OCI-LY7 (cell line): ENCODE results near the gene REM1.

Experiments used
- CTCF ChIP-seq: fragments of 200-600 bp; sonication (generic); conservative IDR thresholded peaks from 2 replicates; pipeline ENCODE4 v1.5.1; 2014; ENCODE audit warnings: mild to moderate bottlenecking, antibody characterized with exemption, low read length, moderate library complexity, mixed read lengths
- EZH2phosphoT487 ChIP-seq: fragments of 200-600 bp; sonication (generic); IDR thresholded peaks from 2 replicates; pipeline ENCODE4 v1.6.1; 2018; ENCODE audit warnings: low read depth, borderline replicate concordance, mild to moderate bottlenecking, mixed run types, antibody characterized with exemption, low read length, moderate library complexity, mixed read lengths

- TF ChIP-seq CTCF (no peak), EZH2phosphoT487 (no peak)
Observed at GRCh38 chr20:31523361-31524283, 48.5 kb downstream of the REM1 start.
